ENCODE data around the gene IL12RB2. TPM values are rescaled to one million over a fixed set of nuclear protein-coding genes. Genes with fewer than 3 reads are reported as not detected.

Gene IL12RB2
- total and polyA plus RNA-seq, 4 donors, result 0.02 to 2.1 (median 0.44) TPM

DNA sequence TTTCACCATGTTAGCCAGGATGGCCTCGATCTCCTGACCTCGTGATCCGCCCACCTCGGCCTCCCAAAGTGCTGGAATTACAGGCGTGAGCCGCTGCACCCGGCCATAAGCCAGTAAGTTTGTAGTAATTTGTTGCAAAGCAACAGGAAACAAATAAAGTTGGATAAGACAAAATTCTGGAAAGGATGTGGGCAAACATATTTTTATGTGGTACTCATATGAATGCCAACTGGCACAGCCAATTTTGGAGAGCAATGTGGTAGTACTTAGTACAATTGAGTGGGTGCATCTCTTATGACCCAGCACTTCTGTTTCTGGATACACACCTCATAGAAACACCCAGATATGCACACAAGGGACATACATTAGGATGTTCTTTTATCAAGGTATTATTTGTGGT, 8.4 kb upstream of the IL12RB2 start:
- TF ChIP-seq, protein P1, sequence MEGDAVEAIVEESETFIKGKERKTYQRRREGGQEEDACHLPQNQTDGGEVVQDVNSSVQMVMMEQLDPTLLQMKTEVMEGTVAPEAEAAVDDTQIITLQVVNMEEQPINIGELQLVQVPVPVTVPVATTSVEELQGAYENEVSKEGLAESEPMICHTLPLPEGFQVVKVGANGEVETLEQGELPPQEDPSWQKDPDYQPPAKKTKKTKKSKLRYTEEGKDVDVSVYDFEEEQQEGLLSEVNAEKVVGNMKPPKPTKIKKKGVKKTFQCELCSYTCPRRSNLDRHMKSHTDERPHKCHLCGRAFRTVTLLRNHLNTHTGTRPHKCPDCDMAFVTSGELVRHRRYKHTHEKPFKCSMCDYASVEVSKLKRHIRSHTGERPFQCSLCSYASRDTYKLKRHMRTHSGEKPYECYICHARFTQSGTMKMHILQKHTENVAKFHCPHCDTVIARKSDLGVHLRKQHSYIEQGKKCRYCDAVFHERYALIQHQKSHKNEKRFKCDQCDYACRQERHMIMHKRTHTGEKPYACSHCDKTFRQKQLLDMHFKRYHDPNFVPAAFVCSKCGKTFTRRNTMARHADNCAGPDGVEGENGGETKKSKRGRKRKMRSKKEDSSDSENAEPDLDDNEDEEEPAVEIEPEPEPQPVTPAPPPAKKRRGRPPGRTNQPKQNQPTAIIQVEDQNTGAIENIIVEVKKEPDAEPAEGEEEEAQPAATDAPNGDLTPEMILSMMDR (IDR thresholded peaks at IDR 0.05; ENCODE audit: control extremely low read depth, extremely low read depth), result no peak
- no peak overlapping the region for H3K4me3 ChIP-seq
- DNase-seq (no peak), ATAC-seq (ENCODE audit: insufficient read depth, low FRiP score) (no peak)
- 96 to 99% methylated on average over 6 to 7 of the region's 7 CpGs for WGBS, 2 donors
- no peaks in the 10 kb centered on the region for H3K4me1 ChIP-seq (ENCODE audit: control insufficient read depth in 5 of 5, insufficient read depth in 5 of 5, low read length in 5 of 5)
- no peak overlapping the region for H3K9ac ChIP-seq (ENCODE audit: insufficient read depth in 1 of 2, low read length in 2 of 2)
- H3K27me3 ChIP-seq (ENCODE audit: control insufficient read depth in 3 of 3, insufficient read depth in 3 of 3, low read length in 2 of 3), result peaks cover 0 to 3% (median 0%) of the 10 kb centered on the region in 3 donors
- H3K9me3 ChIP-seq (ENCODE audit: control insufficient read depth in 4 of 4, insufficient read depth in 3 of 4, low read length in 3 of 4), result peaks cover 0 to 2% (median 0%) of the 10 kb centered on the region in 4 donors
- no peaks in the 10 kb centered on the region for H3K36me3 ChIP-seq (ENCODE audit: control insufficient read depth in 4 of 4, insufficient read depth in 4 of 4, low read length in 4 of 4)
- H3K27ac ChIP-seq (ENCODE audit: low read depth in 1 of 2, low read length in 1 of 2), result no peak overlapping the region

DNA sequence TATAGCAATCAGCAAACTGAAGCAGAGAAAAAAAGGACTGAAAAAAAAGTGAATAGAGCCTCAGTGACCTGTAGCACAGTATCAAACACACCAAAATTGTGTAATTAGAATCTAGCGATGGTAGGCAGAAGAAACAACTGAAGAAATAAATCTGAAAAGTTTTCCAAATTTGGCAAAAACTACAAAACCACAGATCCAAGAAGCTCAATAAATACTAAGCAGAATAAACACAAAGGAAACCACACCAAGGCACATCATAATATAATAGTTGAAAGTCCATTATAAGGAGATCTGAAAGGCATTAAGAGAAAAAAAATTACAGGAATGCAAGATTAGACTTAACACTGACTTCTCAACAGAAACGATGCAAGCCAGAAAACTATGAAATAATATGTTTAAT, 7.1 kb upstream of the IL12RB2 start:
- H3K4me1 ChIP-seq (ENCODE audit: control insufficient read depth in 5 of 5, insufficient read depth in 5 of 5, low read length in 5 of 5), result no peaks in the 10 kb centered on the region
- no peaks in the 10 kb centered on the region for H3K9me3 ChIP-seq (ENCODE audit: control insufficient read depth in 4 of 4, insufficient read depth in 3 of 4, low read length in 3 of 4)
- no peak for ATAC-seq (ENCODE audit: insufficient read depth, low FRiP score)
- DNase-seq, result peak in 2 of 3 donors; percentile 28 to 33
- H3K27me3 ChIP-seq (ENCODE audit: control insufficient read depth in 3 of 3, insufficient read depth in 3 of 3, low read length in 2 of 3), result peaks cover 0 to 10% (median 4%) of the 10 kb centered on the region in 3 donors
- no peak overlapping the region for H3K27ac ChIP-seq (ENCODE audit: low read depth in 1 of 2, low read length in 1 of 2)
- TF ChIP-seq, protein P1 (IDR thresholded peaks at IDR 0.05; ENCODE audit: control extremely low read depth, extremely low read depth), result no peak
- no peak overlapping the region for H3K4me3 ChIP-seq
- no peak overlapping the region for H3K9ac ChIP-seq (ENCODE audit: insufficient read depth in 1 of 2, low read length in 2 of 2)
- 51 to 55% methylated on average over 2 of the region's 2 CpGs for WGBS, 2 donors
- no peaks in the 10 kb centered on the region for H3K36me3 ChIP-seq (ENCODE audit: control insufficient read depth in 4 of 4, insufficient read depth in 4 of 4, low read length in 4 of 4)

DNA sequence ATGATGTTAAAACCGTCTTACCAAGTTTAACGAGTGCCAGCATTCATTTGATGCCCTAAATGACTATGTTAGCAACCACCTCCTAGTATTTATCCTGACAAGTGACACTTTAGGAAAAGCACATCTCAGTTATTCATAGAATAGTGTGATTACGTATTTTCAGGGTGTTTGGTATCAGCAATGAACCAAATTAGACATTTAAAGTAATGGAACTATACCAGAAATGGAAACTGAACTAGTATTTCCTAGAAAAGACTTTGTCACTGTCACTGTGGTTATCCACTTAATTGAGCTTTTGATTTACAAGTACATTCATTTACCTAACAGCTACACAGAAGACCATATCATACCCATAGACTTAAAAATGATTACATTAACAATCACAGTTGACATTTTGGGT, 3.6 kb upstream of the IL12RB2 start:
- no peaks in the 10 kb centered on the region for H3K36me3 ChIP-seq (ENCODE audit: control insufficient read depth in 4 of 4, insufficient read depth in 4 of 4, low read length in 4 of 4)
- no peak overlapping the region for H3K4me3 ChIP-seq
- peaks cover 0 to 5% (median 1%) of the 10 kb centered on the region in 5 donors for H3K4me1 ChIP-seq (ENCODE audit: control insufficient read depth in 5 of 5, insufficient read depth in 5 of 5, low read length in 5 of 5)
- peaks cover 0 to 31% (median 14%) of the 10 kb centered on the region in 3 donors for H3K27me3 ChIP-seq (ENCODE audit: control insufficient read depth in 3 of 3, insufficient read depth in 3 of 3, low read length in 2 of 3)
- ATAC-seq (ENCODE audit: insufficient read depth, low FRiP score), result no peak
- DNase-seq, result no peak
- no peak overlapping the region for H3K27ac ChIP-seq (ENCODE audit: low read depth in 1 of 2, low read length in 1 of 2)
- no peak overlapping the region for H3K9ac ChIP-seq (ENCODE audit: insufficient read depth in 1 of 2, low read length in 2 of 2)
- no peaks in the 10 kb centered on the region for H3K9me3 ChIP-seq (ENCODE audit: control insufficient read depth in 4 of 4, insufficient read depth in 3 of 4, low read length in 3 of 4)
- TF ChIP-seq, protein P1 (IDR thresholded peaks at IDR 0.05; ENCODE audit: control extremely low read depth, extremely low read depth), result no peak
- WGBS, 2 donors, result 80 to 87% methylated on average over 3 of the region's 3 CpGs

DNA sequence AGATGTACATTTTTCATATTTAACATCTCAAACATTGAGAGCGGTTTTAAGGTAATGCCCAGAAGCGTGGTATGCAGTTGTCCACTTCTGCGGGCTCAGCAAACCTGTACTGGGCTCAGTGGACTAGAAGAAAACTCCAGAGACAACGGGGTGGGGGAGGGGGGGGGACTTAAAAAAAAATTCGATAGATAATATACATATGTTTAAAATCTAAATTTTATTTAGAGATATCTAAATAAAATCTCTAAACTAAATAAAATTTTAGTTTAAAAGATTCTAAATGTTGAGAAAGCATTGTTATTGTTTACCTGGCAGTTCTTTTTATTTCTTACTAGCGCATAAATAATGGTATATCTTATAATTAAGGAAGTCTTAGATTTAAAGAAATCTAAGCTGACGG, 1.1 kb upstream of the IL12RB2 start:
- TF ChIP-seq, protein P1 (IDR thresholded peaks at IDR 0.05; ENCODE audit: control extremely low read depth, extremely low read depth), result no peak
- no peaks in the 10 kb centered on the region for H3K36me3 ChIP-seq (ENCODE audit: control insufficient read depth in 4 of 4, insufficient read depth in 4 of 4, low read length in 4 of 4)
- 83 to 85% methylated on average over 7 of the region's 7 CpGs for WGBS, 2 donors
- no peaks in the 10 kb centered on the region for H3K9me3 ChIP-seq (ENCODE audit: control insufficient read depth in 4 of 4, insufficient read depth in 3 of 4, low read length in 3 of 4)
- H3K27me3 ChIP-seq (ENCODE audit: control insufficient read depth in 3 of 3, insufficient read depth in 3 of 3, low read length in 2 of 3), result peaks cover 0 to 31% (median 14%) of the 10 kb centered on the region in 3 donors
- peaks cover 0 to 5% (median 1%) of the 10 kb centered on the region in 5 donors for H3K4me1 ChIP-seq (ENCODE audit: control insufficient read depth in 5 of 5, insufficient read depth in 5 of 5, low read length in 5 of 5)
- DNase-seq, result no peak
- H3K9ac ChIP-seq (ENCODE audit: insufficient read depth in 1 of 2, low read length in 2 of 2), result no peak overlapping the region
- ATAC-seq (ENCODE audit: insufficient read depth, low FRiP score), result no peak
- H3K27ac ChIP-seq (ENCODE audit: low read depth in 1 of 2, low read length in 1 of 2), result no peak overlapping the region
- H3K4me3 ChIP-seq, result no peak overlapping the region
